Jurkat, Clone E6-1 (cell line): ENCODE measurements around the gene GRAP. TPM values are rescaled to one million over a fixed set of nuclear protein-coding genes. Genes with fewer than 3 reads are reported as not detected.
"Not testable (repeated sequence)": the region's sequence is repeated elsewhere in the genome, so short reads cannot be mapped to it uniquely, and the experiment has no call there.

Source experiments
- DNase-seq: peaks from one replicate; pipeline ENCODE4 v3.0.0-alpha.2; 2011; ENCODE audit warnings: low read depth, low spot score
- H3K4me3 ChIP-seq: 2 replicates; pipeline ENCODE4 v1.5.1; 2011; ENCODE audit warnings: mild to moderate bottlenecking, low read length, control low read depth, moderate library complexity
- polyA plus RNA-seq: library from polyadenylated mRNA; unstranded; fragments of >200 nt; gene quantifications from one replicate; pipeline ENCODE4 v1.2.1, GENCODE V29; 2012; ENCODE audit warnings: missing spikeins; ENCODE audit not compliant: insufficient read length, insufficient read depth

GRAP gene
- 14.6 TPM for polyA plus RNA-seq

- not testable (repeated sequence) for DNase-seq
These were observed at the start of gene GRAP for GRCh38 chr17:19046782-19047375. TSS of gene GRAP (minus strand) at chr17:19046957. CDS start at chr17:19046926, 31 bp downstream.

GRCh38 chr17:19093684-19094438, 47.1 kb upstream of the GRAP start:
- not testable (repeated sequence) for H3K4me3 ChIP-seq, DNase-seq

More at GRCh38 chr17:19046782-19047375, at the start of gene GRAP:
- not testable (repeated sequence) for H3K4me3 ChIP-seq

- H3K4me3 ChIP-seq, DNase-seq: not testable (repeated sequence)
These were observed 46.3 kb upstream of the GRAP start for GRCh38 chr17:19092737-19093683.

- DNase-seq, H3K4me3 ChIP-seq: not testable (repeated sequence)
These were observed 43.5 kb upstream of the GRAP start for GRCh38 chr17:19090058-19090772.

GRCh38 chr17:19088804-19089685, 42.3 kb upstream of the GRAP start:
- not testable (repeated sequence) for DNase-seq, H3K4me3 ChIP-seq

GRCh38 chr17:19077386-19077785, 30.6 kb upstream of the GRAP start:
- not testable (repeated sequence) for H3K4me3 ChIP-seq, DNase-seq

- not testable (repeated sequence) for H3K4me3 ChIP-seq, DNase-seq
These were observed 29.8 kb upstream of the GRAP start for GRCh38 chr17:19076398-19077192.

GRCh38 chr17:19070318-19071168, 23.8 kb upstream of the GRAP start:
- DNase-seq, H3K4me3 ChIP-seq: not testable (repeated sequence)

- not testable (repeated sequence) for H3K4me3 ChIP-seq, DNase-seq
These were observed 17.6 kb upstream of the GRAP start for GRCh38 chr17:19064378-19064777.

GRCh38 chr17:19063326-19063956, 16.7 kb upstream of the GRAP start:
- DNase-seq, H3K4me3 ChIP-seq: not testable (repeated sequence)

- H3K4me3 ChIP-seq, DNase-seq: not testable (repeated sequence)
These were observed 16.1 kb upstream of the GRAP start for GRCh38 chr17:19062718-19063325.

- DNase-seq, H3K4me3 ChIP-seq: not testable (repeated sequence)
These were observed 15.4 kb upstream of the GRAP start for GRCh38 chr17:19062009-19062717.

- DNase-seq = not testable (repeated sequence)
These were observed 8.7 kb upstream of the GRAP start for GRCh38 chr17:19055447-19055846.

GRCh38 chr17:19048826-19049225, 2.1 kb upstream of the GRAP start:
- not testable (repeated sequence) for H3K4me3 ChIP-seq, DNase-seq

More at GRCh38 chr17:19055447-19055846, 8.7 kb upstream of the GRAP start:
- not testable (repeated sequence) for H3K4me3 ChIP-seq

GRCh38 chr17:19047510-19047909, 753 bp upstream of the GRAP start:
- DNase-seq = not testable (repeated sequence)

More at GRCh38 chr17:19047510-19047909, 753 bp upstream of the GRAP start:
- not testable (repeated sequence) for H3K4me3 ChIP-seq
